Chondrocyte (in vitro differentiated cells): ENCODE data around the gene STK32C. TPM values are rescaled to one million over a fixed set of nuclear protein-coding genes. Genes with fewer than 3 reads are reported as not detected.

ENCODE experiments used
- DNase-seq: peaks from one replicate; pipeline ENCODE4 v3.0.0; 2021; ENCODE audit warnings: mixed read lengths, low spot score
- H3K27ac Mint-ChIP-seq: one replicate; pipeline ENCODE4 v1.8.0; 2021; ENCODE audit warnings: mild to moderate bottlenecking, moderate library complexity, mixed read lengths; ENCODE audit not compliant: unreplicated experiment
- H3K27me3 Mint-ChIP-seq: 2 replicates; pipeline ENCODE4 v1.8.0; 2021; ENCODE audit warnings: low read depth, mixed read lengths
- H3K36me3 Mint-ChIP-seq: 2 replicates; pipeline ENCODE4 v1.8.0; 2021; ENCODE audit warnings: low read depth, mixed read lengths
- H3K4me1 Mint-ChIP-seq: 2 replicates; pipeline ENCODE4 v1.8.0; 2021; ENCODE audit warnings: low read depth, mild to moderate bottlenecking, mixed read lengths
- H3K4me3 Mint-ChIP-seq: one replicate; pipeline ENCODE4 v1.8.0; 2021; ENCODE audit warnings: mild to moderate bottlenecking, moderate library complexity, mixed read lengths; ENCODE audit not compliant: unreplicated experiment
- H3K9me3 Mint-ChIP-seq: 2 replicates; pipeline ENCODE4 v1.8.0; 2021; ENCODE audit warnings: low read depth, mixed read lengths
- total RNA-seq: library from RNA; stranded (reverse); gene quantifications from 3 replicates; pipeline ENCODE4 v1.2.1, GENCODE V29; 2021
- TF ChIP-seq, protein P1 (sequence below): fragments of 200-600 bp; sonication (generic); IDR thresholded peaks from 2 replicates; pipeline ENCODE4 v1.5.0; 2021; ENCODE audit warnings: antibody characterized with exemption, mild to moderate bottlenecking, moderate library complexity

The STK32C gene
- total RNA-seq, 1 donor from 2014 or later, result 17.9 TPM

DNA sequence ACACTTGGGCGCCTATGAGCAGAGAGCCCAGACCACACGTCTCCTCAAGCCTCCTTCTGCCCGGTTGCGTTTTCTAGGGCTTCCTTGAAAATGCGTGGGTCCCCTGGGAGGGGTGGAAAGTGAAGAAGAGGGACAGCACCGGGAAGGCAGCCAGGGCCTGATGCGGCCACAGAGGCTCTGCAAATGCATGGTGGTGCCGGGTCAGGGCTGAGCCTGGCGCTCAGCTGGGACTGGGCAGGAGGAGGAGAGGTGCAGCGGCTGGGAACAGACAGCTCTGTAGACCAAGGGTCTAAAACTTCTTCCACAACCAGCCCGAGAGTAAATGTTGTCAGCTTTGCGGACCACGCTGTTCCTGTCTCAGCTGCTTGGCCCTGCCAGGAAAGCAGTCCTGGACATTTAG lies 119.4 kb downstream of the STK32C start:
- Mint-ChIP-seq H3K27ac (no peak overlapping the region), H3K9me3 (no peaks in the 10 kb centered on the region), H3K27me3 (peaks cover 12% of the 10 kb centered on the region), H3K36me3 (peaks cover 9% of the 10 kb centered on the region), H3K4me1 (peaks cover 17% of the 10 kb centered on the region), H3K4me3 (peak overlapping the region; percentile 65)
- TF ChIP-seq, protein P1, sequence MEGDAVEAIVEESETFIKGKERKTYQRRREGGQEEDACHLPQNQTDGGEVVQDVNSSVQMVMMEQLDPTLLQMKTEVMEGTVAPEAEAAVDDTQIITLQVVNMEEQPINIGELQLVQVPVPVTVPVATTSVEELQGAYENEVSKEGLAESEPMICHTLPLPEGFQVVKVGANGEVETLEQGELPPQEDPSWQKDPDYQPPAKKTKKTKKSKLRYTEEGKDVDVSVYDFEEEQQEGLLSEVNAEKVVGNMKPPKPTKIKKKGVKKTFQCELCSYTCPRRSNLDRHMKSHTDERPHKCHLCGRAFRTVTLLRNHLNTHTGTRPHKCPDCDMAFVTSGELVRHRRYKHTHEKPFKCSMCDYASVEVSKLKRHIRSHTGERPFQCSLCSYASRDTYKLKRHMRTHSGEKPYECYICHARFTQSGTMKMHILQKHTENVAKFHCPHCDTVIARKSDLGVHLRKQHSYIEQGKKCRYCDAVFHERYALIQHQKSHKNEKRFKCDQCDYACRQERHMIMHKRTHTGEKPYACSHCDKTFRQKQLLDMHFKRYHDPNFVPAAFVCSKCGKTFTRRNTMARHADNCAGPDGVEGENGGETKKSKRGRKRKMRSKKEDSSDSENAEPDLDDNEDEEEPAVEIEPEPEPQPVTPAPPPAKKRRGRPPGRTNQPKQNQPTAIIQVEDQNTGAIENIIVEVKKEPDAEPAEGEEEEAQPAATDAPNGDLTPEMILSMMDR, result no peak
- no peak for DNase-seq

DNA sequence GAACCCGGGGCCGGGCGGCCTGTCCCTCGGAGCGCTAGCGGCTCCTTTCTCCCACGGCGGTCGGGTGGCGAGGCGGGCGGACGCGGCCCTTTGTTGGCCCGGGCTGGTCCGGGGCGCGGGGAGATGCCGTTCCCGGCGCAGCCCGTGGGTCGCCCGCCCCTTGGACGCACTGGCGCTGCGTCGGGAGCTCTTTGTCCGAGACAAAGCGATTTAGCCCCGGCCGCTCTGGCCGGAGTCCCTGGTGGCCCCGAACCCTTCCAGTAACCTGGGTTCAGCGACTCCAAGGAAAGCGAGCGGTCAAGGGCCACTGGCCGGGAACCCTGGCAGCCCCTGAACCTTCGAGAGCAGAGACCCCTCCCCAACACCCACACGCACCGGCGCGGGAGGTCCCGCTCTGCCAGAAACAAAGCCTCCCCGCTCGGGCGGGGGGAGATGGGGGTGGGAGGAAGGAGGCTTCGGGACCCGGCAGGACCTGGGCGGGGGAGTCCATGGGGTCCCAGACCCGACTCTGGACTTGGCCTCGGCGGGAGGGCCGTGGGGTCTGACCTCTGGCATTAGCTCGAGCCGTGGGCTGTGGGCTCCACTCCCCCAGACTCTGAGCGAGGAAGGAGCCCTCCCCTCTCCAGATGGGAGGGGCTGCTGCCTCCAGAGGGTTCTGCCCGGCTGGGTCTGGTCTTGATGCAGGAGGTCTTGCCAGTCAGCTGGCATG lies 120.2 kb downstream of the STK32C start:
- Mint-ChIP-seq H3K36me3 (peaks cover 5% of the 10 kb centered on the region), H3K9me3 (no peaks in the 10 kb centered on the region), H3K4me1 (peaks cover 14% of the 10 kb centered on the region), H3K4me3 (peak overlapping the region; percentile 65), H3K27ac (no peak overlapping the region), H3K27me3 (peaks cover 16% of the 10 kb centered on the region)
- TF ChIP-seq, protein P1, result no peak
- no peak for DNase-seq

DNA sequence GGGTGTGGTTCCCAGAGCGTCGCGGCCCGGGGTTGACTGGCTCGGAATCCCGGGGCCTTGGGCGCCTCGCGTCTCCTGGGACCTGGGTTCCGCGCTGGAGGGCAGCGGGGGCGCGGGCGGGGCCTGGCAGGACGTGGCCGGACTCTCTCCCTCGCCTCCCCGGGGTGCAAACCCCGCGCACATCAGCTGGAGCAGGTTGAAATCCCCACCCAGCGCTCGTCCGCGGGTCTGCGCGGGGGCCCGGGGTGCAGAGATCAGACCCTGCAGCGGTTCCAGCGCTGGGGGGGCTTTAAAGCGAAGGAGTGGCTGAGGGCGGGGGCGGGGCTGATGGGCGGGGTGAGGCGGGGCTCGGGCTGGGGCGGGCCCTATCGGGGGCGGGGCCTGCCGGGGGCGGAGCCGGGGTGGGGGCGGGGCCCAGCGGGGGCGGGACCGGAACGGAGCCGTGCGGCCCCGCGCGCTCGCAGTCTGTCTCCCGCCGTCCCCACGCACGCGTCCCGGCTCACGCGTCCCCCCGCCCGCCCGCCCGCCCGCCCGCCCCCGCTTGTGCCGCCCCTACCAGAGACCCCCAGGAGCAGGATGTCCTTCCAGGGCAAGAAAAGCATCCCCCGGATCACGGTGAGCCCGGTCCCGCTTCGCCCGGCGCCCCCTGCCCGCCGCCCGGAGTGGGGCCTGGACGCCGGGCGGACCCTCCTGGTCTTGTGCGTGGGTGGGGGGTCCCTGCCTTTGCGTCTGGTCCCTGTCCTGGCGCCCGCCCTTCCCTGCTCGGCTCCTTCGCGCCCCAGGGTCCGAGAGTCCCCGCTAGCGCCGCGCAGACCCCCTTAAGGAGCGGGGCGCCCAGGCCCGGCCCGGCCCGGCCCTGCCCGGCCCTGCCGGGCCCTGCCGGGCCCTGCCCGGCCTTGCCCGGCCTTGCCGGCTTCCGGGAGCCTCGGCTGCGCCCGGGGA lies 121.0 kb downstream of the STK32C start, which contains the start of gene DPYSL4:
DPYSL4 (plus strand) TSS at position 461 of the 942 bp plus-strand sequence; CDS start at position 577, 116 bp downstream.
- Mint-ChIP-seq H3K36me3 (peaks cover 5% of the 10 kb centered on the region), H3K27me3 (peaks cover 20% of the 10 kb centered on the region), H3K9me3 (no peaks in the 10 kb centered on the region), H3K4me3 (peak within 1 kb of the TSS; percentile 65), H3K4me1 (peaks cover 14% of the 10 kb centered on the region), H3K27ac (no peak within 1 kb of the TSS)
- no peak for DNase-seq
- TF ChIP-seq, protein P1, result peak; percentile 40

DNA sequence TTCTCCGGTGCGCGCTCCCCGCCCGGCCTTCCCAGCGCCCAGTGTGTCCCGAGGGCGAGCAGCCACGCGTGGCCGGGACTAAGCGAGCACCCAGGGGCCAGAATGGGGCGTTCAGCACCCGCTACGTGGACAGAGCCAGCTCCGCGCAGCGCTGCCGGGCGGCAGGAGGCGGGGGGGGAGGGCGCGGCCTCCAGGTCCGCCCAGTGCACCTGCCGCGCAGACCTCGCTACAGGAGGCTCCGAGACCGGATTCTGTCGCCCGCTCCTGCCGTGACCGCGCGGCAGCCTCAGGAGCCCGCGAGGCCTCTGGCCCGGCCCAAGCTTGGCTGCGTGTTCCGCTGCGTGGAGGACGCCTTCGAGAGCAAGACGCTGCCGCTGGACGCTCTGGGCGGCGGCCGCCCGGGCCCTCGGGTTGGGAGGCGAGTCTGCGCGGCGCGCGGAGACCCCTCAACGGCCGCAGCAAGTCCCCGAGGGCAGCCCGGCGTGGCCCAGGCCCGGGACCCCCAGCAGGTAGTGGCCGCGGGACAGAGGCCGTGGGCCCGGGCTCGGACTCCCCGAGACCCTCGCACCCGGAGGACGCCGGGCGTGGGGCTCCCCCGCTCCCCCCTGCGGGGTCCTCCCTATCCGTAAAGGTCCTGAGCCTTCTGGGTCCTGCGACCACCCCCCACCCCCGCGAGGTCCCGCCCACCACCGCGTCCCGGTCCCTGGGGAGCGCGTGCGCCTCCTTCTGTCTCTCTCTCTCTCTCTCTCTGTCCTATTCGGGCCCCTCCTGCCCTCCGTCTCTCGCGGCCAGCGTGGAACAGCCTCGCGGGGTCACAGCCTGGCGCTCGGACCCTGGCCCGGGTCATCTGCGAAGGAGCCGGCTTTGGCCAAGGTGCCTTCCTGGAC lies 121.9 kb downstream of the STK32C start:
- H3K27ac Mint-ChIP-seq, result no peak overlapping the region
- TF ChIP-seq, protein P1, result no peak
- peaks cover 4% of the 10 kb centered on the region for H3K36me3 Mint-ChIP-seq
- peaks cover 27% of the 10 kb centered on the region for H3K27me3 Mint-ChIP-seq
- H3K4me1 Mint-ChIP-seq, result peaks cover 14% of the 10 kb centered on the region
- H3K9me3 Mint-ChIP-seq, result no peaks in the 10 kb centered on the region
- DNase-seq, result no peak
- peak overlapping the region; percentile 62 for H3K4me3 Mint-ChIP-seq
